GM23338 (cell line): Measurements from ENCODE around the gene OR2F1.

ENCODE experiments used
- CREB1 ChIP-seq: fragments of 250-450 bp; sonication (Bioruptor Pico); IDR thresholded peaks from 2 replicates; pipeline ENCODE4 v1.5.0; 2020; ENCODE audit warnings: low read depth, mild to moderate bottlenecking, moderate library complexity
- CTCF ChIP-seq, 2 experiments: fragments of 200-600 bp in 1 of 2; sonication (generic) in 1 of 2; conservative IDR thresholded peaks; 2 replicates each; pipeline versions ENCODE4 v1.5.1 to v1.6.1; 2016 to 2017; ENCODE audit warnings: antibody characterized with exemption in 2 of 2, low read depth in 2 of 2, mild to moderate bottlenecking in 2 of 2, moderate library complexity in 1 of 2
- ETS1 ChIP-seq: IDR thresholded peaks from 2 replicates; pipeline ENCODE4 v1.6.1; 2016; ENCODE audit warnings: antibody characterized with exemption
- EZH2 ChIP-seq: fragments of 200-600 bp; sonication (generic); IDR thresholded peaks from one replicate; pipeline ENCODE4 v1.8.0; 2017; ENCODE audit warnings: antibody characterized with exemption, mild to moderate bottlenecking, low read depth; ENCODE audit not compliant: unreplicated experiment
- EZH2phosphoT487 ChIP-seq: fragments of 200-600 bp; sonication (generic); IDR thresholded peaks from one replicate; pipeline ENCODE4 v1.8.1; 2018; ENCODE audit warnings: antibody characterized with exemption; ENCODE audit not compliant: unreplicated experiment
- JUNB ChIP-seq: IDR thresholded peaks from one replicate; pipeline ENCODE4 v1.6.1; 2016; ENCODE audit warnings: antibody characterized with exemption; ENCODE audit not compliant: unreplicated experiment
- NANOG ChIP-seq: IDR thresholded peaks from 2 replicates; pipeline ENCODE4 v1.6.1; 2016; ENCODE audit warnings: antibody characterized with exemption, borderline replicate concordance
- POLR2AphosphoS5 ChIP-seq: IDR thresholded peaks from 2 replicates; pipeline ENCODE4 v1.6.1; 2016; ENCODE audit warnings: antibody characterized with exemption, low read depth
- REST ChIP-seq: IDR thresholded peaks from one replicate; pipeline ENCODE4 v1.6.1; 2018; ENCODE audit warnings: antibody characterized with exemption; ENCODE audit not compliant: unreplicated experiment
- ZNF331 ChIP-seq: fragments of 250-450 bp; sonication (Bioruptor Pico); IDR thresholded peaks from 2 replicates; pipeline ENCODE4 v1.5.0; 2020; ENCODE audit warnings: low read depth, mild to moderate bottlenecking, moderate library complexity

GRCh38 chr7:143979998-143980397 is 25.4 kb downstream of the OR2F1 start:
- TF ChIP-seq CTCF (conservative IDR thresholded peaks at IDR 0.05; ENCODE audit: low read depth in 2 of 2) (no peak), POLR2AphosphoS5 (no peak), REST (no peak), EZH2 (no peak), JUNB (no peak), NANOG (no peak), EZH2phosphoT487 (no peak), CREB1 (CRISPR knock-in tag) (no peak), ETS1 (no peak), ZNF331 (CRISPR knock-in tag) (no peak)
